H9 (cell line): Measurements from ENCODE around the gene UBE2L6. TPM values are rescaled to one million over a fixed set of nuclear protein-coding genes. Genes with fewer than 3 reads are reported as not detected.

Experiments
- DNase-seq: peaks from one replicate; pipeline ENCODE4 v3.0.0-alpha.2; 2017
- H2AFZ ChIP-seq: one replicate; pipeline ENCODE4 v1.6.1; 2013; ENCODE audit warnings: mild to moderate bottlenecking, low read length, control low read depth, moderate library complexity
- H2AK5ac ChIP-seq: 2 replicates; pipeline ENCODE4 v1.6.1; 2013; ENCODE audit warnings: low read length, control low read depth, mixed read lengths; ENCODE audit not compliant: insufficient read length
- H2BK120ac ChIP-seq: one replicate; pipeline ENCODE4 v1.6.1; 2013; ENCODE audit warnings: low read depth, mild to moderate bottlenecking, low read length, control low read depth, inconsistent platforms; ENCODE audit not compliant: poor library complexity, severe bottlenecking
- H2BK12ac ChIP-seq: 2 replicates; pipeline ENCODE4 v1.6.1; 2013; ENCODE audit warnings: low read length, control low read depth, mixed read lengths, low read depth; ENCODE audit not compliant: insufficient read length
- H2BK15ac ChIP-seq: 2 replicates; pipeline ENCODE4 v1.6.1; 2013; ENCODE audit warnings: low read depth, low read length, control low read depth
- H2BK20ac ChIP-seq: one replicate; pipeline ENCODE4 v1.6.1; 2013; ENCODE audit warnings: low read depth, mild to moderate bottlenecking, low read length, control low read depth, inconsistent platforms; ENCODE audit not compliant: poor library complexity, severe bottlenecking
- H2BK5ac ChIP-seq: 2 replicates; pipeline ENCODE4 v1.6.1; 2013; ENCODE audit warnings: low read length, control low read depth, mixed read lengths; ENCODE audit not compliant: insufficient read length
- H3K14ac ChIP-seq: 2 replicates; pipeline ENCODE4 v1.6.1; 2013; ENCODE audit warnings: low read length, control low read depth; ENCODE audit not compliant: insufficient read depth
- H3K18ac ChIP-seq: 2 replicates; pipeline ENCODE4 v1.6.1; 2013; ENCODE audit warnings: low read depth, mild to moderate bottlenecking, mixed read lengths, low read length, control low read depth; ENCODE audit not compliant: insufficient read length
- H3K23ac ChIP-seq: 2 replicates; pipeline ENCODE4 v1.6.1; 2013; ENCODE audit warnings: low read length, control low read depth, mixed read lengths, low read depth; ENCODE audit not compliant: insufficient read length
- H3K23me2 ChIP-seq: 2 replicates; pipeline ENCODE4 v1.6.1; 2013; ENCODE audit warnings: low read depth, mild to moderate bottlenecking, mixed read lengths, low read length, control low read depth; ENCODE audit not compliant: insufficient read length, poor library complexity, severe bottlenecking
- H3K27ac ChIP-seq: 2 replicates; pipeline ENCODE4 v1.5.1; 2013; ENCODE audit warnings: low read length, control low read depth, mixed read lengths, low read depth; ENCODE audit not compliant: insufficient read length
- H3K27me3 ChIP-seq: 2 replicates; pipeline ENCODE4 v1.6.1; 2013; ENCODE audit warnings: low read length, control low read depth, inconsistent platforms; ENCODE audit not compliant: insufficient read depth
- H3K4ac ChIP-seq: 2 replicates; pipeline ENCODE4 v1.6.1; 2013; ENCODE audit warnings: low read depth, mild to moderate bottlenecking, control low read depth, inconsistent platforms, low read length, moderate library complexity
- H3K4me1 ChIP-seq: 2 replicates; pipeline ENCODE4 v1.6.1; 2013; ENCODE audit warnings: low read length, control low read depth, inconsistent platforms; ENCODE audit not compliant: insufficient read depth
- H3K4me2 ChIP-seq: 2 replicates; pipeline ENCODE4 v1.6.1; 2013; ENCODE audit warnings: low read length, control low read depth, mixed read lengths; ENCODE audit not compliant: insufficient read length, insufficient read depth
- H3K56ac ChIP-seq: 2 replicates; pipeline ENCODE4 v1.6.1; 2013; ENCODE audit warnings: low read depth, mild to moderate bottlenecking, mixed read lengths, low read length, control low read depth; ENCODE audit not compliant: insufficient read length
- H3K79me1 ChIP-seq: 2 replicates; pipeline ENCODE4 v1.6.1; 2013; ENCODE audit warnings: low read depth, mild to moderate bottlenecking, moderate library complexity, low read length, control low read depth, inconsistent platforms; ENCODE audit not compliant: insufficient read depth, poor library complexity, severe bottlenecking
- H3K79me2 ChIP-seq: 2 replicates; pipeline ENCODE4 v1.6.1; 2013; ENCODE audit warnings: low read length, control low read depth, inconsistent platforms; ENCODE audit not compliant: insufficient read depth
- H3K9ac ChIP-seq: 2 replicates; pipeline ENCODE4 v1.6.1; 2013; ENCODE audit warnings: low read length, control low read depth, mixed read lengths; ENCODE audit not compliant: insufficient read length; ENCODE audit errors: extremely low read depth
- H3K9me3 ChIP-seq: one replicate; pipeline ENCODE4 v1.6.1; 2013; ENCODE audit warnings: low read depth, low read length, inconsistent platforms; ENCODE audit not compliant: control insufficient read depth
- H3T11ph ChIP-seq: one replicate; pipeline ENCODE4 v1.6.1; 2013; ENCODE audit warnings: mild to moderate bottlenecking, low read length, control low read depth, inconsistent platforms
- H4K20me1 ChIP-seq: one replicate; pipeline ENCODE4 v1.6.1; 2013; ENCODE audit not compliant: control insufficient read depth, insufficient read length, insufficient read depth
- H4K5ac ChIP-seq: 2 replicates; pipeline ENCODE4 v1.6.1; 2013; ENCODE audit warnings: low read depth, mild to moderate bottlenecking, mixed read lengths, low read length, control low read depth; ENCODE audit not compliant: insufficient read length
- H4K8ac ChIP-seq: replicated peaks from 2 replicates; pipeline ENCODE4 v1.6.1; 2013; ENCODE audit warnings: low read length, control low read depth, mixed read lengths, low read depth; ENCODE audit not compliant: insufficient read length
- H4K91ac ChIP-seq: 2 replicates; pipeline ENCODE4 v1.6.1; 2013; ENCODE audit warnings: low read depth, mild to moderate bottlenecking, moderate library complexity, mixed read lengths, low read length, control low read depth; ENCODE audit not compliant: insufficient read length
- H3K27ac Mint-ChIP-seq, 3 experiments: 2 replicates in 2 of 3; 3 replicates in 1 of 3; pipeline ENCODE4 v1.8.0; 2020 to 2021; ENCODE audit warnings: mixed read lengths in 3 of 3, mild to moderate bottlenecking in 1 of 3, moderate library complexity in 1 of 3
- H3K27me3 Mint-ChIP-seq: 2 replicates; pipeline ENCODE4 v1.8.0; 2021; ENCODE audit warnings: low read depth, mild to moderate bottlenecking, moderate library complexity, mixed read lengths
- H3K36me3 Mint-ChIP-seq, 3 experiments: 2 replicates in 2 of 3; 3 replicates in 1 of 3; pipeline ENCODE4 v1.8.0; 2020 to 2021; ENCODE audit warnings: low read depth in 3 of 3, mixed read lengths in 3 of 3; ENCODE audit not compliant: insufficient read depth in 1 of 3
- H3K4me1 Mint-ChIP-seq, 2 experiments: 2 replicates each; pipeline ENCODE4 v1.8.0; 2020; ENCODE audit warnings: mixed read lengths in 2 of 2
- H3K4me3 Mint-ChIP-seq, 2 experiments: 2 replicates in 1 of 2; 3 replicates in 1 of 2; pipeline ENCODE4 v1.8.0; 2020 to 2021; ENCODE audit warnings: mild to moderate bottlenecking in 2 of 2, mixed read lengths in 2 of 2, moderate library complexity in 1 of 2
- H3K9me3 Mint-ChIP-seq, 2 experiments: 2 replicates in 1 of 2; 3 replicates in 1 of 2; pipeline ENCODE4 v1.8.0; 2020; ENCODE audit warnings: mild to moderate bottlenecking in 2 of 2, mixed read lengths in 2 of 2, moderate library complexity in 1 of 2
- WGBS: extraction: QIAGEN DNeasy Blood & Tissue Kit; methylation state at CpG from one replicate; pipeline ENCODE4 v1.1.7; 2013; ENCODE audit warnings: missing lambda C conversion rate, low lambda C conversion rate, mixed read lengths; ENCODE audit not compliant: insufficient read length; ENCODE audit errors: extremely low coverage; 5-methylcytosine and 5-hydroxymethylcytosine counted together
- long read RNA-seq: library from polyadenylated mRNA; unstranded; transcript quantifications from one replicate; pipeline ENCODE4 v2.0.0, GENCODE V29; 2020
- total RNA-seq: library from RNA; stranded (reverse); gene quantifications from 2 replicates; pipeline ENCODE4 v1.2.1, GENCODE V29; 2021
- TF ChIP-seq, protein P1 (sequence below): fragments of 200-600 bp; sonication (generic); conservative IDR thresholded peaks from 3 replicates; pipeline ENCODE4 v1.8.0; 2021; ENCODE audit warnings: antibody characterized with exemption, mild to moderate bottlenecking

UBE2L6 gene
- 38.2 and 38.9 TPM in 2 replicates for total RNA-seq
- long read RNA-seq, transcript UBE2L6-202 (4 exons, 1,573 nt), result minor isoform, 60 of 207 reads
- long read RNA-seq, transcript UBE2L6-201 (4 exons, 1,354 nt), result major isoform, 137 of 207 reads
- long read RNA-seq, partial matches to known transcripts, result 2 of 207 reads
- long read RNA-seq, other reads (novel, unspliced or antisense), result 7 of 207 reads

DNA sequence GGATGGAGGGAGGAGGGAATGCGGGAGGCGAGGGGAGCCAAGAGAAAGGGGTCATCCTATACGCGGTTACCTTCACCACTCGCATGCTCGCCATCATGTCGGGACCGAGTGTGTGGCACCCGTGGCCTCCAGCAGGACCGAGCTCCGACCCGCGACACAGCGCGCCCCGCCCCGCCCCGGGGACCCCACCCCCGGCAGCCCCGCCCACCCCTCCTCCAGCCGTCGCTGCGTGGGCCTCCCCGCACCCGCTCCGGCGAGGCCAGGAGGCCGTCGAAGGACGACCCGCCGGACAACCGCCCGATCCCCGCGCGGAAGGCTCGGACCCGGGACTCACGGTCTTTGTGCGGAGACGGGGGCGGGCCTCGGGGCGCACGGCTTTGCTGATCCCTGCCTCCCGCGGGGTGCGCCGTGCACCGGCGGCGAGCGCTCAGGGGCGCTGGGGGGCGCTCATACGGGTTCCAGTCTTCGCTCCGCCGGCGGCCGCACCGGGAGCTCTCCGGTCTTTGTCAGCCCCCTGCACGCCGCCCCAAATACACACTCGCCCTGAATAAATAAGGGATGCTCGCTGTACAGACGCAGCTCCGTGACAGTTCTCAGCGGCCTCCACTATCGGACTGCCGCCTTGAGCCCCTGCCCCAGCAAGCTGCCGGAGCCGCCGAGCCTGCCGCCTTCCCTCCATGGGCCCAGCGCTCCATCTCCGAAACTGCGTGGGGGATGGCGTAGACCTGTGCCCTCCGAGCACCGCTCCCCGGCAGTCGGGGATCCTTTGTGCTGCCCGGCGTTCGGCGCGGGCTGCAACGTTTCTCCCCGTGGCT lies at the start of gene UBE2L6:
Gene UBE2L6 (minus strand): TSS at position 158 of the 815 bp plus-strand sequence. CDS start 61 bp downstream, at position 97.
- peak within 1 kb of the TSS; percentile 98 for H3K14ac ChIP-seq

More for the DNA sequence above, at the start of gene UBE2L6:
- H2AK5ac ChIP-seq, result no peak within 1 kb of the TSS
- H2BK5ac ChIP-seq, result no peak within 1 kb of the TSS
- H3K27ac ChIP-seq, result no peak within 1 kb of the TSS
- WGBS, result no CpG with 5 or more reads among the region's 92 CpGs
- H2BK20ac ChIP-seq, result no peak within 1 kb of the TSS
- no peak within 1 kb of the TSS for H2BK12ac ChIP-seq
- H4K91ac ChIP-seq, result no peak within 1 kb of the TSS
- no peak within 1 kb of the TSS for H2BK120ac ChIP-seq
- TF ChIP-seq, protein P1, sequence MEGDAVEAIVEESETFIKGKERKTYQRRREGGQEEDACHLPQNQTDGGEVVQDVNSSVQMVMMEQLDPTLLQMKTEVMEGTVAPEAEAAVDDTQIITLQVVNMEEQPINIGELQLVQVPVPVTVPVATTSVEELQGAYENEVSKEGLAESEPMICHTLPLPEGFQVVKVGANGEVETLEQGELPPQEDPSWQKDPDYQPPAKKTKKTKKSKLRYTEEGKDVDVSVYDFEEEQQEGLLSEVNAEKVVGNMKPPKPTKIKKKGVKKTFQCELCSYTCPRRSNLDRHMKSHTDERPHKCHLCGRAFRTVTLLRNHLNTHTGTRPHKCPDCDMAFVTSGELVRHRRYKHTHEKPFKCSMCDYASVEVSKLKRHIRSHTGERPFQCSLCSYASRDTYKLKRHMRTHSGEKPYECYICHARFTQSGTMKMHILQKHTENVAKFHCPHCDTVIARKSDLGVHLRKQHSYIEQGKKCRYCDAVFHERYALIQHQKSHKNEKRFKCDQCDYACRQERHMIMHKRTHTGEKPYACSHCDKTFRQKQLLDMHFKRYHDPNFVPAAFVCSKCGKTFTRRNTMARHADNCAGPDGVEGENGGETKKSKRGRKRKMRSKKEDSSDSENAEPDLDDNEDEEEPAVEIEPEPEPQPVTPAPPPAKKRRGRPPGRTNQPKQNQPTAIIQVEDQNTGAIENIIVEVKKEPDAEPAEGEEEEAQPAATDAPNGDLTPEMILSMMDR, result no peak; the same call in 2 of the 3 replicates
- DNase-seq, result peak; percentile 53
- no peak within 1 kb of the TSS for H4K8ac ChIP-seq
- peak within 1 kb of the TSS; percentile 82 for H3K9ac ChIP-seq
- Mint-ChIP-seq H3K36me3 (no peaks in the 10 kb centered on the region; a peak in 1 of 7 replicates), H3K4me3 (peak within 1 kb of the TSS; percentile 86 to 98), H3K27ac (peak within 1 kb of the TSS; percentile 85 to 93 (median 91)), H3K9me3 (no peaks in the 10 kb centered on the region), H3K4me1 (peaks cover 27 to 30% of the 10 kb centered on the region in 2 experiments), H3K27me3 (peaks cover 15% of the 10 kb centered on the region)
- no peaks in the 10 kb centered on the region for H3K79me1 ChIP-seq
- H3K27me3 ChIP-seq, result no peaks in the 10 kb centered on the region; the same call in 1 of the 2 replicates
- H3K23ac ChIP-seq, result no peak within 1 kb of the TSS
- no peak within 1 kb of the TSS for H2BK15ac ChIP-seq
- H4K20me1 ChIP-seq, result no peaks in the 10 kb centered on the region
- no peak within 1 kb of the TSS for H4K5ac ChIP-seq
- no peak within 1 kb of the TSS for H3K4ac ChIP-seq
- no peaks in the 10 kb centered on the region for H3K9me3 ChIP-seq
- peak within 1 kb of the TSS; percentile 82 for H3K4me2 ChIP-seq
- no peaks in the 10 kb centered on the region; the same call in 1 of the 2 replicates for H3K4me1 ChIP-seq
- peaks cover 8% of the 10 kb centered on the region for H3K23me2 ChIP-seq
- no peak within 1 kb of the TSS for H2AFZ ChIP-seq
- no peaks in the 10 kb centered on the region for H3K79me2 ChIP-seq
- H3K56ac ChIP-seq, result no peak within 1 kb of the TSS
- no peak within 1 kb of the TSS for H3T11ph ChIP-seq
- H3K18ac ChIP-seq, result peak within 1 kb of the TSS; percentile 96
